Stimulated activated naive CD4-positive, alpha-beta T cell treated with Interleukin-2 at 50 U/mL for 16 hours (primary cell): ENCODE results near the gene KCNJ16.
"Not testable (repeated sequence)": the region's sequence is repeated elsewhere in the genome, so short reads cannot be mapped to it uniquely, and the experiment has no call there.

ENCODE experiments used
- DNase-seq: peaks from one replicate; lab custom pipeline; 2025; lab: John Stamatoyannopoulos, UW

KCNJ16 gene

DNA sequence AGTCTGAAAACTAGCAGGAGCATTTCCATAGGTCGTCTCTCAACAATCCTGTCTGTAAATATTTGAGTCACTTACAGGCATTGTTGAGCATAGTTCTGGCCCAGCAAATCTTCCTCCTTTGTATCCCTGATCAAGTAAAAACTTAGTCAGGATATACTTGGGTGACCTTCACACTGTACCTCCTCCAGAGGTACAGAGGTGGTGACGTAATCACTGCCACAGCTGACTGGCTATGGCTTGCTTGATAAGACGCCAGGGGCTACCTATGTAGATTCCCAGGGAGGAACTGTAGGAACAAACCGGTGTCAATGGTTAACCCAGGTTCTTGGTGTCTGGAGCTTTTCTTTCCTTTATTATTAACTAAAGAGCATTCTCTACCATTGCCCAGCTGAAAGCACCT is at the start of gene KCNJ16:
Gene KCNJ16, plus strand, starts transcription at position 270 of the 400 bp plus-strand sequence. CDS start 56,863 bp downstream, outside the sequence.
- no peak for DNase-seq

DNA sequence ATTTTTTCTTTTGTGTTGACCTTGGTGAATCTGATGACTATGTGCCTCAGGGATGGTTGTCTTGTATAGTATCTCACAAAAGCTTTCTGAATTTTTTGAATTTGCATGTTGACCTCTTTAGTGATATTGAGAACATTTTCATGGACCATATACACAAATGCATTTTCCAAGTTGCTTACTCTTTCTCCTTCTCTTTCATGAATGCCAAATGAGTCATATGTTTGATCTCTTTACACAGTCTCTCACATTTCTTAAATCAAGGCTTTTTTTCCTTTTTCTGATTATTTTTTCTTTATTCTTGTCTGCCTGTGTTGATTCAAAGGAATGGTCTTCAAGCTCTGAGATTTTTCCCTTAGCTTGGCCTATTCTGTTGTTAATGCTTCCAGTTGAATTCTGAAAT is 46.6 kb upstream of the KCNJ16 start:
- DNase-seq = no peak

DNA sequence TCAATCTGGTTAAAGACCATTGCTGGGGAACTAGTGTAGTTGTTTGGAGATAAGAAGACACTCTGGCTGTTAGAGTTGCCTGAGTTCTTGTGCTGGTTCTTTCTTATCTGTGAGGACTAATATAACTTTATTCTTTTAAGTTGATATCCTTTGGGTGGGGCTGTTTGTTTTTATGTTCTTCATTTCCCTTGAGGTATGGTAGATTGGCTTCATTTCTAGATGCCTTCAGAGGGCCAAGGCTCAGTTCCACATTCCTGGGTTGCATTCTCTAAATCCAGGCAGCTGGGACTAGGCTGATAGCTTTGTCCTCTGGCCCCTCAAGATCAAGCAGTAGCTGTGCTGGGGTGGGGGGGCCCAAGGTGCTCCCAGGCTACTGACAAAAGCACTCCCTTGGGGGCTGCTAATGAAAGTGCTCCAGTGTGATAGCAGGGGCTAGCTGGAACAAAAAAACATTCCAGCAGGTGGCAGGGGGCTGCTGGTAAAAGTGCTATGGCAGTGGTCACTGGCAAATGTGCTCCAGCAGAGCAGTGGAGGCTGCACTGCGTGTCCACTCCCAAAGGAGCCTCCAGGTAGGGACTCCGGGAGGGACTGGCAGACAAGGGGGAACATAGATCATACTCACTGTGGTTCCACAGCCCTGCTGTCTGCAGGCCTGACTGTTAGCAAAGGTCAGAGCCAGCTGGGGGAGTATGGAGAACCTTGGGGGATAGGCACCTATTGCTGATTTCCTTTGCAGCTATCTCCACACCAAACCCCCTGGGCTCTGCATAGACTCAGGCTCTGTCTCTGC is 45.9 kb upstream of the KCNJ16 start:
- DNase-seq = no peak

DNA sequence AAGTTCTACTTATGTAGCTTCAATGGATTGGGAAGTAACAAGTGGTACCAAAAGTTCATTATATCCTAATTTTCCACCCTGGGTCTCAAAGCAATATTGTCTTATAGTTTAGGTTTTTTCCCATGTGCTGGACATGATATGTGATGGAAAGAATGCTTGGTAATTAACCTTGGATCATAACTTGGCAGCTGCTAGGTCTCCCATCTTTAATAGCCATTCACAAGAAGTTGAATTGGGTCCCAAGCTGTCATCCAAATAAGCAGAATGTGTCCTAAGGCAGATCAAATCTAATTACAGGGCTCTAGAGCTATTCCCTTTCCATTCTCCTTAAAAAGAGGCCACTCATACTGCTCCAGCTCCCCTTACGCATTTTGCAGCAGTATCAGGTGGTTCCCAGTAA is 44.7 kb upstream of the KCNJ16 start:
- DNase-seq = no peak

DNA sequence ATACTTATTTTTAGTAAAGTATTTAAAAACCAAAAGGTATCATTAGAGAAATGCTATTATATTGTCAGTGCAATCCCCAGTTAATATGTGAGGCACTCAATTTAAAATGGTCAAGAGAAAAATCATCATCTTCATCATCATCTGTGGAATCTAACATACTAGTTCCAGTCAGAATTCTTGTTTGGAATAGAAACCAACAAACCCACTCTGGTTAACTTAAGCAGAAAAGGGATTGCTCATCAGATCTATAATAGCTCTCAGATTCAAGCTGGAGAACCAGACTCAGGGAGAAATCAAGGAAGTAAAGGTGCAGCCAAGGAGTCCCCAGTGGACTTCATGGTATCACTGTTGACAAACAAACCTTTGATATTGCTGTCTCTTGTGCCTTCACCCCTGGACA is 43.7 kb upstream of the KCNJ16 start:
- DNase-seq = no peak

DNA sequence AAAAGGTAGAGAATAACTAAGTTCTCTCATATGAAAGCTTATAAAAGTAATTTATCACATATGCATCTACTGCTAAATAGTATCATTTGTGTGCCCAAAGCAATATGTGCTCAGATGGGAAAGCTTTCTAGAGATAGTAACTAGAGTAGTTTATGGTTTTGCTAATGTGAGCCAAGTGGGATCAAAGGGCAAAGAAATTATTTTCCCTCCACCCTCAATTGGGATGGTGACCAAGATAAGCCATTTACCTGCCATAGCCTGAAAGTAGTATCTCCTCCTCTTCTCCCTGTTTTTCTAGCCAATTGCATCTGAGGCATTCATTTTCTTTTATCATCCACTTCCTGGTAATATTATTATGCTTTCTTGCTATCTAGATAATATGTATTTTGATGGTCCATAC is 41.9 kb upstream of the KCNJ16 start:
- no peak for DNase-seq

DNA sequence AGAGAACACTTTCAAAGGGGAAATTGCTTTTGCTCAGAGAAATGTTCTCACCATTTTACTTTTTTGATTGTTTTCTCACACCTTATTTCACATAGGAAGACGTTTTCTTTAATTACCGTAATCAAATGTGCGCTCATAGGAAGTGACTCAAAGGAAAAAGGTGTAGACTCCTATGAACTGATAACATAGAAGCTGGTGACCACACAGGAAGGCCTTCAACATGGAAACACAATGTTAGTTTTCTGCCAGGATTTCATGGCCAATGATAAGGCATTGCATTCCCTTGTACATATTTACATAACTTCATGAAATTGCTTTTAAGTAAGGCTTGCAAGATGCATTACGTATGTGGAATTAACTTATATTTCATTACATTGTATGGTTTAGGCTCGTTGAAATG is 40.9 kb upstream of the KCNJ16 start:
- DNase-seq = no peak

DNA sequence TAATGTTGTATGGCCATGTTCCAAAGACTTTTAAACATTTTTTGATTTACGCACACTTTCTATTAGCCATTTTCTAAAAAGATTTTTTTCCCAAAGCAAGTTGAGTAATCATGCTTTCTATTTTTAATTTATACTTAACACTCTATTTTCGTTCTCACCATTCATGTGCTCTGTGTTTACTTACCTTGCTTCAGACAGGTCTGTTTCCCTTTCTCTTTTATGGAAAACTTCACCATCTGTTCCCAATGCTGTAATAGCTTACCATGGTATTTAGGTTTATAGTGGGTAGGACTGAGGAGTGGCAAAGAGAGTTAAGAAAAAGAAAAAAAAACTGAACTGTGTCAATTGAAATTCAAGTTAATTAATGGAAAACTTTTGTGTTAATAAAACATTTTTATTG is 37.5 kb upstream of the KCNJ16 start:
- DNase-seq = no peak

DNA sequence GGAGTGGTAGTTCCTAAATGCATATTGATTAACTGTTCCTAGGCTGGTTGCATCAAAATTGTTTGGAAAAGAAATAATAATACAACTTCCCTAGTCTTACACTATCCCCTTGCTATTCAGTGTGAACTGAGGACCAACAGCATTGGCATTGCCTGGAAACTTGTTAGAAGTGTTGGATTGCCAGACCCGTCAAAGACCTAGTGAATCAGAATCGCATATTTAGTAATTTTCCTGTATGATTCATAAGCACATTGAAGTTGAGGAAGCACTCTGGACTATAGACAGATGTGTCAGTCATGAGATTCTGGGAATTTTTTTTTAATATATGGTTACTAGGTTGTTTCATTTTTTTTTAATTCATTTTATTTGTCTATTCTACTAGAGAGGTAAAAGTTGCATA is 34.7 kb upstream of the KCNJ16 start:
- no peak for DNase-seq

DNA sequence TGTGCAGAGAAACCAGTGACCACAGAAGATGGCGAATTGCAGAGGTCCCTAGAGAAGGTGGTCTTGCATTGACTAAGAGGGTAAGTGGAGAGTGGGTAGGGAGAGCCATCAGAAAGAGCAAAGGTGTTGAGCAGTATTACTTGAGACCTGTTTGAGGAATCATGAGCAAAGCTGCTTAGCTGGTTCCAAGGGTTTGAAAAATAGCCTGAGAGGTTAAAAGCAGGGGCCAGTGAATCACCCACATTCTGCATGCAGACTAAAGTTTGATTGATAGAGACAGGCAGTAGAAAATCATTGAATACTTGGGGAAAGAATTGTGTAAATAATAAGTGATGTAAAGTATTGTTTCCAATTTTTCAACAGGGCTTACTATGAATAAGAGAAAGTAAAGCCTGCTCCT is 34.0 kb upstream of the KCNJ16 start:
- no peak for DNase-seq

DNA sequence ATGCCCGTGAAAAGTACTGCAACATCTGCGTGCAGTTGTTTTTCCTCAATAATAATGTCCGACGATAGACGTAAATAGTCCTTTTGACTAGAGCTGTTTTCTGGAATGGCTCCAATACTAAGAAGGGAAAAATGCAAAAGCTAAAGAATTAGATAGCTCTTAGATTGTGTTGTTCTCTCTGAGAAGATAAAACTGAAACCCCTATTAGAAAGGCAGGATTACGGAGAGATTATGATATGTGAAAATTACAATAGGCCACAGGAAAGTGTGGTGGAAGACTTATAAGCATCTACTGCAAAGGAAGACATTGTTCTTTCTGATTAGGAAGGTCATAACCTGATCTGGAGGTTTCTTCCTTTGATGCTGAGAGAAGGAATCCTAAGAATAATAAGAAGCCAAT is 33.5 kb upstream of the KCNJ16 start:
- no peak for DNase-seq

DNA sequence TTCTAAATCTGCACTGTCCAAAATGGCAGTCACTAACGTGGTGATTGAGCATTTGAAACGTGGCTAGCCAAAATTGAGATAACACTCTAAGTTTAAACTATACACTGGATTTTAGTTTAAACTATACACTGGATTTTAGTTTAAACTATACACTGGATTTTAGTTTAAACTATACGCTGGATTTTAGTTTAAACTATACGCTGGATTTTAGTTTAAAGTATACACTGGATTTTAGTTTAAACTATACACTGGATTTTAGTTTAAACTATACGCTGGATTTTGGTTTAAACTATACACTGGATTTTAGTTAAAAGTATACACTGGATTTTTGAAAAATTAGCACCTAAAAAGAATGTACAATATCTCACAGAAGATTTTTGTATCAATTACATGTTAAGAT is 29.2 kb upstream of the KCNJ16 start:
- not testable (repeated sequence) for DNase-seq

DNA sequence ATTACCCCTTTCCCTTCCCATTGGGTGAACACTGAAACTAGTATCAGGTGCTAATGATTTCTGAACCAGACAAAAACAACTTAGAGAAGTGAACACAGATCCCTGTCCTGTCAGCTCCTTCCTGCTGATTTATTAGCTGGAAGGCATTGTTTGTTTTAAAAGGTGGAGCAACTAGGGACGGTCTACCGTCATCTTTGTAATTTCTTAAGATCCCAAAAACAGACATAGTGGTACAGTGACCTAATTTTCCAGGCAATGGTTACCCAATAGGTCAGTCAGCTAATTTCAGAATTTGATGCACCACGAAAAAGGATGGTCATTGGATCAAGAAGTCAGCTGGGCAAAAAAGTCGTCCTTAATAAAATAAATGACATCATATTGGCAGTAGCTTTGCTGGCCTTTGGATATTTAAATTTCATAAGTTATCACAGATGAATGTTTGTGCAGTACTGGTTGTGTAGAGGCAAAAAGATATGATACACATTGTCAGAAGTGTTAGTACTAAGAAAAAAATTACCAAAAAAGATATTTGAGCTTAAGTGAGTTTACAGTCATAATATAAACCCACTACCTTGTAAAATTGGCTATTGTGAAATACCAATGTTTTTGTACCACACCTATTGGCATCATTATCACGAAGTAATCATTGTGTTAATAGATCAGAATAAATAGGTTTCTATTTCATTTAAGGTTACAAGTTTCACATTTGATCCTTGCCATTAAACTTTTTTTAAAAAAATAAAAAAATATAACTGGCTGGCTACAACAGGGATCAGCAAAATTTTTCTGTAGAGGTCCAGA is 27.2 kb upstream of the KCNJ16 start:
- no peak for DNase-seq

DNA sequence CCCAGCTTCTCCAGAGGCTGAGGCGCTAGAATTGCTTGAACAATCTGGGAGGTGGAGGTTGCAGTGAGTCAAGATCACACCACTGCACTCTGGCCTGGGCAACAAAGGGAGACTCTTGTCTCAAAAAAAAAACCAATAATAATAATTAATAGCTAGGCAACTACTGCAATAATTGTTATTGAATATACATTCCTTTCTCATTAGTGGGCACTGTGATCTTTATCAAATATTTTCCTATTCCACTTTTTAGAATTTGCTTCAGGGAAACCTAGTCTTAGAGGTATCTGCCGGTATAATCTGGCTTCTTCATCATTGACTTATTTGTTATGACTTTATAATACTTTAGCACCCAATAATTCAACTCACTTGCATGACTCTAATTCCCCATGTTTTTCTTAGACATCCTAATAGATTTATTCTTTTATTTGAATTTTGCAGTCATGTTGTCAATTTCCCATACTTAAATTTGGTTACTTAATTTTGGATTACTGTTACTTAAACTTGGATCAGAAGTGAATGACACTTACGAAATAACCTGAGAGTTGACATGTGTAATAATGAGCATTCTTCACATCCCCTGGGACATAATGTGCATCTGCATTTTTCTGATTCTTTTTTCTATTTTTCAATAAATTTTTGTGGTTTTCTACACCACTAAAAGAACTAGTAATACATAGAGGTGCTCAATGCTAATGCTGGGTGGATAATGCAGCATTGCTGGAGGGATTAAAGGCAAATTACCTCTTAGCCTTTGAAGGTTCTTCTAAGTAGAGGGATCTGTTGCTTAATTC is 25.0 kb upstream of the KCNJ16 start:
- no peak for DNase-seq

DNA sequence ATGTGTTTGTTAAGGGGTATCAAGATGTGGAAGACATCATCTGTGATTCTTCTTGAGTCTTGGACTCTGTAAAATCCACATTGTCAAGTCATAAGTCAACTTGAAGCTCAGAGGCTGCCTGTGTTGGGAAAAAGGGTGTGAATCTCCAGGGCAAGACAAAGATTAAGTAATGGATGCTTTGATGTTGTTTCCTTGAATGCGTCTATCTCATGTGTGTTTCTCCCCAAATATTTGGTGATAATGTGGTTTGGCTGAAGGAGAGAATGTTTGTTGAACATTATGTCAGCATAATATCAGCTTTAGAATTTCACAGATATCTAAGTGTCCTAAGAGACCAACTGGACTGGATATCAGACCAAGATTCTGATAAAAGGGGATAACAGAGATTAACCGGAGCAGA is 24.1 kb upstream of the KCNJ16 start:
- no peak for DNase-seq

DNA sequence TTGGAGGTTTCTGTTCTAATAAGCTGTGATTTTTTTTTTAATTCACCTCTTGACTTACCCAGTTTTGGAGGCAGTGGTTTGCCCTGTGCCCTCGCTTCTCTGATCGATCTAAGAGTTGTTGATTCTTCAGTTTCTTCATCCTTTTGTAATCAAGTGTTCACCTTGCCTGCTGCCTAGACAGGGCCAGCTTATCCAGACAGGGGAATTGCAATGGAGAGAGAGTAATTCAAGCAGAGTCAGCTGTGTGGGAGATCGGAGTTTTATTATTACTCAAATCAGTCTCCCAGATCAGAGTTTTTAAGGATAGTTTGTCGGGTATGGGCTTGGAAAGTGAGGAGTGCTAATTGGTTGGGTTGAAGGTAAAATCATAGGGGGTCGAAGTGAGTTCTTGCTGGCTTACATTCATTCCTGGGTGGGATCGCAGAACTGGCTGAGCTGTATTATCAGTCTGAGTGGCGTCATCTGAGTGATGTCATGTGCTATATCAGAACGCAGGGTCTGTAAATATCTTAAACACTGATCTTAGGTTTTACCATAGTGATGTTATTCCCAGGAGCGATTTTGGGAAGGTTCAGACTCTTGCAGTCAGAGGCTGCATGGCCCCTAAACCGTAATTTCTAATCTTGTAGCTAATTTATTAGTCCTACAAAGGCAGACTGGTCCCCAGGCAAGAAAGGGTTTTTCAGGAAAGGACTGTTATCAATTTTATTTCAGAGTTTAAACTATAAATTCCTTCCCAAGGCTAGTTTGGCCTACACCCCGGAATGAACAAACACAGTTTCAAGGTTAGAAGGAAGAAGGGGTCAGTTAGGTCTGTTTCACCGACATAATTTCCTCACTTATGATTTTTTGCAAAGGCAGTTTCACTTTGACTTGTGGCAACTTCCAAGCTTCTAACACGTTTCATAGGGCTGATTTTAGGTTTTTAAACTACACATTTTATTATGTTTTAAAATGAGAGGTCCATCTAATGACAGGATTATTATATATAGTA is 21.5 kb upstream of the KCNJ16 start:
- DNase-seq = no peak

DNA sequence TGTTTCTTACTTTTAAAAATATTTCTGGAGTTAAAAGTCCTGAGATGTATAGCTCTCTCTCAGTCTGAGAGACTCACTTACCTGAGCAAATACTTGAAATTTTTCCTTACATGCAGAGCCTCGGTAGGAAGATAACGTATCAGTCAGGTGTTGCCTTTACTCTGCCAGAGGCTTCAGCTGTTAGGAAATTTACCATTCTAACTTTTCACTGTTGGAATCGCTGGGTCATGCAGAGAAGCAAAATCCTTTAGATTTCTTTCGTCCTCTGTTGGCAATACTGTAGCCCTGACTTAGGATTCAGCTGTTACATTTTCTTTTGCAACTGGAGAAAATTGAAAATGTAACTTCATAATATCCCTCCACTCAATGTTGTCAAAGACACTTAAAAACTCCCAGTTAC is 20.0 kb upstream of the KCNJ16 start:
- DNase-seq = no peak

DNA sequence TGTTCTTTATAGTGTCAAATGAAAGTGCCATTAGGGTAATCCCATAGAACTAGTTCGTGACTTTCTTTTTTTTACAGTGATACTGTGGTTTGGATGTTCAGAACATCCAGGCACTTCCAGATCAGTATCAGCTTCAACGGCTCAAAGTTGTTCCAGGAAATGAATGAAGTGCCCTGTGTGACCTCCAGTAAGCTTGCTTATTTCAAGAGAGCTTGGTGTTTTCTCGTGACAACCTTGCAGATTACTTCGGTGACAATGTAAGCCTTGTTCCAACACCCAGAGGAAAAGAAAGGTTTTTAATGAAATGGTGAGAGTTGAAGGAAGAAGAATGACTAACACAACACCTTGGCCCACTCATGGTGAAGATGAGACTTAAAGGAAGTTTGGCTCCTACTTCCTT is 16.0 kb upstream of the KCNJ16 start:
- DNase-seq = no peak

DNA sequence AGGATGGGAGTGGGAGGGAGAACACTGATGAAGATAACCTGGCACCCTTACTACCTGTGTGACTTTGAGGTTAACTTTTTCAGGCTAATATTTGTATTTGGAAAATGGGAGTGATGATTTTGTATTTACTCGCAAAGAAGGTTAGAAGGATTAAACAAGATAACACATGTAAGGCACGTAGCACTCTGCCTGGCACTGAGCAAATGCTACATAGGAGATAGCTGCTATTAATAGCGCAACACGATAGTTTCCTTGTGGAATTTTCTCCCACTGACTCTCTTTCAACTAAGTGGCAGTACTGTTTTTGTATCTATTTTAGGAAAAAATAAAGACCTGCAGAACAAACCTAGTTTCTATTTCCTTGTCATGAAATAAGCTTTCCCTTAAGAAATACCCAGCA is 15.4 kb upstream of the KCNJ16 start:
- DNase-seq = no peak

DNA sequence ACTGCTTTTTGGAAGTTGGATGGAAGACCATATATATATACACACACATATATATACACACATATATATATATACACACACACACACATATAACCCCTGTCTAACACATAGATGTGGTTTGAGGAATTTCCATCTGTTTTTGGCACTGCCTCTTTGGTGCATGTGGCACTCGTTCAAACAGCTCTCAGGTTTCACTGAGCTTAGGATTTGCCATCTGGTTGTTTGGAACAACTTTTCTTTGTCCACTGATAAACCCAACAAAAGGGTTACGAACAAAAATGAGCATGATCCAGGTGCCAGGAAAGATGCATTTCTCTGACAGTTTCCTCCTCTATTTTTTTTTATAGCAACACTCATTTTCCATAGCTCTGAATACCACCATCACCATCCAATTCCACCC is 14.6 kb upstream of the KCNJ16 start:
- no peak for DNase-seq

DNA sequence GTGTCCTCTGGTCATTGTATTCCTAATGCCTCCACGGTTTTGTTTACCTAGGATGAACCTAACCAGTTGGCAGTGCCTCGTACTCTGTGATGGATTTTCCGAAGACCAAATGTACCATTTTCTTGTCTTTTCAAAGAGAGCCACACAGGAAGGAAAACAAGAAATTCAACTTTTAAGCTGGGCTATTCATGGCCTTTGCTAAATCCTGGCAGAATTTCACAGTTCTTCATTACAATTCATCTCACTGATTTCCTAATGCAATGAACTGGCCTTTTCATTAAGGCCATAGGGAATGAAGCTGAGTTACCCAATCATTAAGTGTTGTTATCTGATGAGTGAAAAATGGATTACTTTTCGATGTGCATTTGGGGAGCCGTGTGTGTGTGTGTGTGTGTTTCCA is 7.9 kb upstream of the KCNJ16 start:
- no peak for DNase-seq
